Measurements from ENCODE around the gene OSBPL5. TPM values are rescaled to one million over a fixed set of nuclear protein-coding genes. Genes with fewer than 3 reads are reported as not detected.

OSBPL5 gene
- polyA plus RNA-seq, 1 donor = 14.1 TPM

GRCh38 chr11:3057069-3057963 is 107.8 kb downstream of the OSBPL5 start, which contains the start of gene CARS1:
Gene CARS1 (minus strand): TSS chr11:3057423. CDS start chr11:3057367, 56 bp downstream.
- Histone ChIP-seq H3K4me3 (ENCODE audit: low read length) (peak within 1 kb of the TSS; percentile 90), H3K4me1 (ENCODE audit: control insufficient read depth, insufficient read depth, low read length) (peaks cover 12% of the 10 kb centered on the region), H3K27me3 (ENCODE audit: control insufficient read depth, insufficient read depth, low read length) (no peaks in the 10 kb centered on the region), H3K36me3 (ENCODE audit: control insufficient read depth, insufficient read depth, low read length) (peaks cover 2% of the 10 kb centered on the region), H3K9me3 (ENCODE audit: control insufficient read depth, low read depth, low read length) (no peaks in the 10 kb centered on the region), H3K27ac (ENCODE audit: low read length) (peak within 1 kb of the TSS; percentile 26)
- no CpG with 5 or more reads among the region's 68 CpGs for WGBS (ENCODE audit: insufficient coverage, low lambda C conversion rate)
- DNase-seq = peak; percentile 95

GRCh38 chr11:3056296-3057068 is 108.6 kb downstream of the OSBPL5 start:
- peak in 1 of 2 donors; percentile 30 for DNase-seq

GRCh38 chr11:3055891-3056290 is 109.2 kb downstream of the OSBPL5 start:
- Histone ChIP-seq H3K36me3 (ENCODE audit: control insufficient read depth, insufficient read depth, low read length) (peaks cover 5% of the 10 kb centered on the region), H3K27ac (ENCODE audit: low read length) (peak overlapping the region; percentile 26), H3K4me1 (ENCODE audit: control insufficient read depth, insufficient read depth, low read length) (peaks cover 22% of the 10 kb centered on the region), H3K4me3 (ENCODE audit: low read length) (peak overlapping the region; percentile 90), H3K9me3 (ENCODE audit: control insufficient read depth, low read depth, low read length) (no peaks in the 10 kb centered on the region), H3K27me3 (ENCODE audit: control insufficient read depth, insufficient read depth, low read length) (no peaks in the 10 kb centered on the region)
- DNase-seq = peak in 1 of 2 donors; percentile 62
- WGBS (ENCODE audit: insufficient coverage, low lambda C conversion rate) = no CpG with 5 or more reads among the region's 8 CpGs

More at GRCh38 chr11:3056296-3057068, 108.6 kb downstream of the OSBPL5 start:
- peaks cover 16% of the 10 kb centered on the region for H3K4me1 ChIP-seq (ENCODE audit: control insufficient read depth, insufficient read depth, low read length)
- peak overlapping the region; percentile 90 for H3K4me3 ChIP-seq (ENCODE audit: low read length)
- H3K27ac ChIP-seq (ENCODE audit: low read length) = peak overlapping the region; percentile 26
- H3K9me3 ChIP-seq (ENCODE audit: control insufficient read depth, low read depth, low read length) = no peaks in the 10 kb centered on the region
- peaks cover 5% of the 10 kb centered on the region for H3K36me3 ChIP-seq (ENCODE audit: control insufficient read depth, insufficient read depth, low read length)
- H3K27me3 ChIP-seq (ENCODE audit: control insufficient read depth, insufficient read depth, low read length) = no peaks in the 10 kb centered on the region
- 0% methylated on average over 1 of the region's 29 CpGs for WGBS (ENCODE audit: insufficient coverage, low lambda C conversion rate)

- H3K36me3 ChIP-seq (ENCODE audit: control insufficient read depth, insufficient read depth, low read length) = peaks cover 5% of the 10 kb centered on the region
- H3K4me3 ChIP-seq (ENCODE audit: low read length) = no peak overlapping the region
- H3K9me3 ChIP-seq (ENCODE audit: control insufficient read depth, low read depth, low read length) = no peaks in the 10 kb centered on the region
- no peaks in the 10 kb centered on the region for H3K27me3 ChIP-seq (ENCODE audit: control insufficient read depth, insufficient read depth, low read length)
- peaks cover 27% of the 10 kb centered on the region for H3K4me1 ChIP-seq (ENCODE audit: control insufficient read depth, insufficient read depth, low read length)
- DNase-seq = no peak
- 93% methylated on average over 3 of the region's 11 CpGs for WGBS (ENCODE audit: insufficient coverage, low lambda C conversion rate)
- no peak overlapping the region for H3K27ac ChIP-seq (ENCODE audit: low read length)
These were observed 112.5 kb downstream of the OSBPL5 start for GRCh38 chr11:3052567-3052966.

GRCh38 chr11:3052109-3052479 is 113.0 kb downstream of the OSBPL5 start:
- H3K4me3 ChIP-seq (ENCODE audit: low read length) = no peak overlapping the region
- H3K27me3 ChIP-seq (ENCODE audit: control insufficient read depth, insufficient read depth, low read length) = no peaks in the 10 kb centered on the region
- peak in 1 of 2 donors; percentile 35 for DNase-seq
- no CpG with 5 or more reads among the region's 14 CpGs for WGBS (ENCODE audit: insufficient coverage, low lambda C conversion rate)
- H3K36me3 ChIP-seq (ENCODE audit: control insufficient read depth, insufficient read depth, low read length) = peaks cover 9% of the 10 kb centered on the region
- H3K9me3 ChIP-seq (ENCODE audit: control insufficient read depth, low read depth, low read length) = no peaks in the 10 kb centered on the region
- peaks cover 25% of the 10 kb centered on the region for H3K4me1 ChIP-seq (ENCODE audit: control insufficient read depth, insufficient read depth, low read length)
- peak overlapping the region; percentile 25 for H3K27ac ChIP-seq (ENCODE audit: low read length)

- Histone ChIP-seq H3K4me1 (ENCODE audit: control insufficient read depth, insufficient read depth, low read length) (peaks cover 25% of the 10 kb centered on the region), H3K4me3 (ENCODE audit: low read length) (no peak overlapping the region), H3K9me3 (ENCODE audit: control insufficient read depth, low read depth, low read length) (no peaks in the 10 kb centered on the region), H3K27ac (ENCODE audit: low read length) (peak overlapping the region; percentile 25), H3K36me3 (ENCODE audit: control insufficient read depth, insufficient read depth, low read length) (peaks cover 9% of the 10 kb centered on the region), H3K27me3 (ENCODE audit: control insufficient read depth, insufficient read depth, low read length) (no peaks in the 10 kb centered on the region)
- peak; percentile 45 to 73 for DNase-seq
- WGBS (ENCODE audit: insufficient coverage, low lambda C conversion rate) = no CpG with 5 or more reads among the region's 13 CpGs
These were observed 113.7 kb downstream of the OSBPL5 start for GRCh38 chr11:3051196-3052108.

GRCh38 chr11:3050386-3051195 is 114.5 kb downstream of the OSBPL5 start:
- Histone ChIP-seq H3K27ac (ENCODE audit: low read length) (no peak overlapping the region), H3K9me3 (ENCODE audit: control insufficient read depth, low read depth, low read length) (no peaks in the 10 kb centered on the region), H3K4me3 (ENCODE audit: low read length) (no peak overlapping the region), H3K4me1 (ENCODE audit: control insufficient read depth, insufficient read depth, low read length) (peaks cover 18% of the 10 kb centered on the region), H3K36me3 (ENCODE audit: control insufficient read depth, insufficient read depth, low read length) (peaks cover 18% of the 10 kb centered on the region), H3K27me3 (ENCODE audit: control insufficient read depth, insufficient read depth, low read length) (no peaks in the 10 kb centered on the region)
- no peak for DNase-seq
- no CpG with 5 or more reads among the region's 18 CpGs for WGBS (ENCODE audit: insufficient coverage, low lambda C conversion rate)

- peak; percentile 29 to 53 for DNase-seq
- Histone ChIP-seq H3K4me1 (ENCODE audit: control insufficient read depth, insufficient read depth, low read length) (peaks cover 18% of the 10 kb centered on the region), H3K4me3 (ENCODE audit: low read length) (no peak overlapping the region), H3K27me3 (ENCODE audit: control insufficient read depth, insufficient read depth, low read length) (no peaks in the 10 kb centered on the region), H3K27ac (ENCODE audit: low read length) (peak overlapping the region; percentile 32), H3K36me3 (ENCODE audit: control insufficient read depth, insufficient read depth, low read length) (peaks cover 24% of the 10 kb centered on the region), H3K9me3 (ENCODE audit: control insufficient read depth, low read depth, low read length) (no peaks in the 10 kb centered on the region)
- WGBS (ENCODE audit: insufficient coverage, low lambda C conversion rate) = 80% methylated on average over 1 of the region's 18 CpGs
These were observed 115.5 kb downstream of the OSBPL5 start for GRCh38 chr11:3049430-3050243.

- DNase-seq = no peak
- Histone ChIP-seq H3K4me1 (ENCODE audit: control insufficient read depth, insufficient read depth, low read length) (peaks cover 26% of the 10 kb centered on the region), H3K27ac (ENCODE audit: low read length) (no peak overlapping the region), H3K9me3 (ENCODE audit: control insufficient read depth, low read depth, low read length) (no peaks in the 10 kb centered on the region), H3K36me3 (ENCODE audit: control insufficient read depth, insufficient read depth, low read length) (peaks cover 32% of the 10 kb centered on the region), H3K27me3 (ENCODE audit: control insufficient read depth, insufficient read depth, low read length) (no peaks in the 10 kb centered on the region), H3K4me3 (ENCODE audit: low read length) (no peak overlapping the region)
- WGBS (ENCODE audit: insufficient coverage, low lambda C conversion rate) = no CpG with 5 or more reads among the region's 16 CpGs
These were observed 117.5 kb downstream of the OSBPL5 start for GRCh38 chr11:3047637-3048036.

All from large intestine (tissue), 3 donors.